ENCODE results near the gene NTNG2. TPM values are rescaled to one million over a fixed set of nuclear protein-coding genes. Genes with fewer than 3 reads are reported as not detected.

The NTNG2 gene
- total RNA-seq, 3 donors from 2014 or later: 0.41 to 0.73 (median 0.43) TPM

- H3K4me1 ChIP-seq (ENCODE audit: low read depth): no peaks in the 10 kb centered on the region
- TF ChIP-seq, protein P1, sequence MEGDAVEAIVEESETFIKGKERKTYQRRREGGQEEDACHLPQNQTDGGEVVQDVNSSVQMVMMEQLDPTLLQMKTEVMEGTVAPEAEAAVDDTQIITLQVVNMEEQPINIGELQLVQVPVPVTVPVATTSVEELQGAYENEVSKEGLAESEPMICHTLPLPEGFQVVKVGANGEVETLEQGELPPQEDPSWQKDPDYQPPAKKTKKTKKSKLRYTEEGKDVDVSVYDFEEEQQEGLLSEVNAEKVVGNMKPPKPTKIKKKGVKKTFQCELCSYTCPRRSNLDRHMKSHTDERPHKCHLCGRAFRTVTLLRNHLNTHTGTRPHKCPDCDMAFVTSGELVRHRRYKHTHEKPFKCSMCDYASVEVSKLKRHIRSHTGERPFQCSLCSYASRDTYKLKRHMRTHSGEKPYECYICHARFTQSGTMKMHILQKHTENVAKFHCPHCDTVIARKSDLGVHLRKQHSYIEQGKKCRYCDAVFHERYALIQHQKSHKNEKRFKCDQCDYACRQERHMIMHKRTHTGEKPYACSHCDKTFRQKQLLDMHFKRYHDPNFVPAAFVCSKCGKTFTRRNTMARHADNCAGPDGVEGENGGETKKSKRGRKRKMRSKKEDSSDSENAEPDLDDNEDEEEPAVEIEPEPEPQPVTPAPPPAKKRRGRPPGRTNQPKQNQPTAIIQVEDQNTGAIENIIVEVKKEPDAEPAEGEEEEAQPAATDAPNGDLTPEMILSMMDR (IDR thresholded peaks at IDR 0.05): no peak
- intact Hi-C loops (cut with DNase I, micrococcal nuclease): no loop called here
- H3K36me3 ChIP-seq (ENCODE audit: low read depth): no peaks in the 10 kb centered on the region
- no peak overlapping the region for H3K4me3 ChIP-seq
- ATAC-seq (no peak), DNase-seq (no peak)
- no peaks in the 10 kb centered on the region for H3K9me3 ChIP-seq
These were observed 31.6 kb downstream of the NTNG2 start for GRCh38 chr9:132193227-132194124.

DNA sequence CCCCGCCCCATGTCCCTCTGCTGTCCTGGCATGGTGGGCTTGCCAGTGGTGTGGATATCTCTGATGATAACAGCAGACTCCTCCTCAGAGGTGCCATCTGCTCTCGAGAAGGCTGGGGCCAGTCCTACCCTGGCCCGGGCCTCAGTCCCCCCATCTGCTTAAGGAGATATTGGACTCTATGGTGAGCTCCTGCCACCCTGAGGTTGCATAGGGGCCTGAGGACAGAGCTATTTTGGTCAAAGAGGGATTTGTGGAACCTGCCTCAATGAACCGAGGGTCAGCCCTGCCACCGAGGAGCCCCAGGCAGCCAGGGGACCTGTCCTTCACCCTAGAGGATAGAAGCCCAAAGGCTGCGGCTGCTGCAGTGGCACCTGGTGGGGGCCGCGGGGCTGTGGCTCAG is 32.6 kb downstream of the NTNG2 start:
- TF ChIP-seq, protein P1 (IDR thresholded peaks at IDR 0.05): no peak
- DNase-seq: no peak
- Histone ChIP-seq H3K36me3 (ENCODE audit: low read depth) (no peaks in the 10 kb centered on the region), H3K9me3 (no peaks in the 10 kb centered on the region), H3K4me1 (ENCODE audit: low read depth) (no peaks in the 10 kb centered on the region), H3K4me3 (no peak overlapping the region)
- intact Hi-C loops (cut with DNase I, micrococcal nuclease): no loop called here
- no peak for ATAC-seq

GRCh38 chr9:132197315-132197714 is 35.5 kb downstream of the NTNG2 start:
- no peak overlapping the region for H3K4me3 ChIP-seq
- H3K9me3 ChIP-seq: no peaks in the 10 kb centered on the region
- no peaks in the 10 kb centered on the region for H3K4me1 ChIP-seq (ENCODE audit: low read depth)
- TF ChIP-seq, protein P1 (IDR thresholded peaks at IDR 0.05): no peak
- no peaks in the 10 kb centered on the region for H3K36me3 ChIP-seq (ENCODE audit: low read depth)
- ATAC-seq (no peak), DNase-seq (no peak)
- intact Hi-C loops (cut with DNase I, micrococcal nuclease): no loop called here

- TF ChIP-seq, protein P1 (IDR thresholded peaks at IDR 0.05): no peak
- DNase-seq (no peak), ATAC-seq (no peak)
- H3K4me3 ChIP-seq: no peak overlapping the region
- no peaks in the 10 kb centered on the region for H3K4me1 ChIP-seq (ENCODE audit: low read depth)
- no peaks in the 10 kb centered on the region for H3K36me3 ChIP-seq (ENCODE audit: low read depth)
- intact Hi-C loops (cut with DNase I, micrococcal nuclease): no loop called here
- no peaks in the 10 kb centered on the region for H3K9me3 ChIP-seq
These were observed 36.1 kb downstream of the NTNG2 start for GRCh38 chr9:132197856-132198550.

GRCh38 chr9:132199056-132199455 is 37.2 kb downstream of the NTNG2 start:
- Histone ChIP-seq H3K4me3 (no peak overlapping the region), H3K36me3 (ENCODE audit: low read depth) (no peaks in the 10 kb centered on the region), H3K9me3 (no peaks in the 10 kb centered on the region), H3K4me1 (ENCODE audit: low read depth) (no peaks in the 10 kb centered on the region)
- ATAC-seq (no peak), DNase-seq (no peak)
- intact Hi-C loops (cut with DNase I, micrococcal nuclease): no loop called here
- TF ChIP-seq, protein P1 (IDR thresholded peaks at IDR 0.05): no peak
